H9 (cell line): ENCODE data around the gene EFNA5. TPM values are rescaled to one million over a fixed set of nuclear protein-coding genes. Genes with fewer than 3 reads are reported as not detected.

Experiments used
- DNase-seq: peaks from one replicate; pipeline ENCODE4 v3.0.0-alpha.2; 2017
- H2AFZ ChIP-seq: one replicate; pipeline ENCODE4 v1.6.1; 2013; ENCODE audit warnings: mild to moderate bottlenecking, low read length, control low read depth, moderate library complexity
- H2AK5ac ChIP-seq: 2 replicates; pipeline ENCODE4 v1.6.1; 2013; ENCODE audit warnings: low read length, control low read depth, mixed read lengths; ENCODE audit not compliant: insufficient read length
- H2BK120ac ChIP-seq: one replicate; pipeline ENCODE4 v1.6.1; 2013; ENCODE audit warnings: low read depth, mild to moderate bottlenecking, low read length, control low read depth, inconsistent platforms; ENCODE audit not compliant: poor library complexity, severe bottlenecking
- H2BK12ac ChIP-seq: 2 replicates; pipeline ENCODE4 v1.6.1; 2013; ENCODE audit warnings: low read length, control low read depth, mixed read lengths, low read depth; ENCODE audit not compliant: insufficient read length
- H2BK15ac ChIP-seq: 2 replicates; pipeline ENCODE4 v1.6.1; 2013; ENCODE audit warnings: low read depth, low read length, control low read depth
- H2BK20ac ChIP-seq: one replicate; pipeline ENCODE4 v1.6.1; 2013; ENCODE audit warnings: low read depth, mild to moderate bottlenecking, low read length, control low read depth, inconsistent platforms; ENCODE audit not compliant: poor library complexity, severe bottlenecking
- H2BK5ac ChIP-seq: 2 replicates; pipeline ENCODE4 v1.6.1; 2013; ENCODE audit warnings: low read length, control low read depth, mixed read lengths; ENCODE audit not compliant: insufficient read length
- H3K14ac ChIP-seq: 2 replicates; pipeline ENCODE4 v1.6.1; 2013; ENCODE audit warnings: low read length, control low read depth; ENCODE audit not compliant: insufficient read depth
- H3K18ac ChIP-seq: 2 replicates; pipeline ENCODE4 v1.6.1; 2013; ENCODE audit warnings: low read depth, mild to moderate bottlenecking, mixed read lengths, low read length, control low read depth; ENCODE audit not compliant: insufficient read length
- H3K23ac ChIP-seq: 2 replicates; pipeline ENCODE4 v1.6.1; 2013; ENCODE audit warnings: low read length, control low read depth, mixed read lengths, low read depth; ENCODE audit not compliant: insufficient read length
- H3K23me2 ChIP-seq: 2 replicates; pipeline ENCODE4 v1.6.1; 2013; ENCODE audit warnings: low read depth, mild to moderate bottlenecking, mixed read lengths, low read length, control low read depth; ENCODE audit not compliant: insufficient read length, poor library complexity, severe bottlenecking
- H3K27ac ChIP-seq: 2 replicates; pipeline ENCODE4 v1.5.1; 2013; ENCODE audit warnings: low read length, control low read depth, mixed read lengths, low read depth; ENCODE audit not compliant: insufficient read length
- H3K27me3 ChIP-seq: 2 replicates; pipeline ENCODE4 v1.6.1; 2013; ENCODE audit warnings: low read length, control low read depth, inconsistent platforms; ENCODE audit not compliant: insufficient read depth
- H3K4ac ChIP-seq: 2 replicates; pipeline ENCODE4 v1.6.1; 2013; ENCODE audit warnings: low read depth, mild to moderate bottlenecking, control low read depth, inconsistent platforms, low read length, moderate library complexity
- H3K4me1 ChIP-seq: 2 replicates; pipeline ENCODE4 v1.6.1; 2013; ENCODE audit warnings: low read length, control low read depth, inconsistent platforms; ENCODE audit not compliant: insufficient read depth
- H3K4me2 ChIP-seq: 2 replicates; pipeline ENCODE4 v1.6.1; 2013; ENCODE audit warnings: low read length, control low read depth, mixed read lengths; ENCODE audit not compliant: insufficient read length, insufficient read depth
- H3K56ac ChIP-seq: 2 replicates; pipeline ENCODE4 v1.6.1; 2013; ENCODE audit warnings: low read depth, mild to moderate bottlenecking, mixed read lengths, low read length, control low read depth; ENCODE audit not compliant: insufficient read length
- H3K79me1 ChIP-seq: 2 replicates; pipeline ENCODE4 v1.6.1; 2013; ENCODE audit warnings: low read depth, mild to moderate bottlenecking, moderate library complexity, low read length, control low read depth, inconsistent platforms; ENCODE audit not compliant: insufficient read depth, poor library complexity, severe bottlenecking
- H3K79me2 ChIP-seq: 2 replicates; pipeline ENCODE4 v1.6.1; 2013; ENCODE audit warnings: low read length, control low read depth, inconsistent platforms; ENCODE audit not compliant: insufficient read depth
- H3K9ac ChIP-seq: 2 replicates; pipeline ENCODE4 v1.6.1; 2013; ENCODE audit warnings: low read length, control low read depth, mixed read lengths; ENCODE audit not compliant: insufficient read length; ENCODE audit errors: extremely low read depth
- H3K9me3 ChIP-seq: one replicate; pipeline ENCODE4 v1.6.1; 2013; ENCODE audit warnings: low read depth, low read length, inconsistent platforms; ENCODE audit not compliant: control insufficient read depth
- H3T11ph ChIP-seq: one replicate; pipeline ENCODE4 v1.6.1; 2013; ENCODE audit warnings: mild to moderate bottlenecking, low read length, control low read depth, inconsistent platforms
- H4K20me1 ChIP-seq: one replicate; pipeline ENCODE4 v1.6.1; 2013; ENCODE audit not compliant: control insufficient read depth, insufficient read length, insufficient read depth
- H4K5ac ChIP-seq: 2 replicates; pipeline ENCODE4 v1.6.1; 2013; ENCODE audit warnings: low read depth, mild to moderate bottlenecking, mixed read lengths, low read length, control low read depth; ENCODE audit not compliant: insufficient read length
- H4K8ac ChIP-seq: replicated peaks from 2 replicates; pipeline ENCODE4 v1.6.1; 2013; ENCODE audit warnings: low read length, control low read depth, mixed read lengths, low read depth; ENCODE audit not compliant: insufficient read length
- H4K91ac ChIP-seq: 2 replicates; pipeline ENCODE4 v1.6.1; 2013; ENCODE audit warnings: low read depth, mild to moderate bottlenecking, moderate library complexity, mixed read lengths, low read length, control low read depth; ENCODE audit not compliant: insufficient read length
- H3K27ac Mint-ChIP-seq, 3 experiments: 2 replicates in 2 of 3; 3 replicates in 1 of 3; pipeline ENCODE4 v1.8.0; 2020 to 2021; ENCODE audit warnings: mixed read lengths in 3 of 3, mild to moderate bottlenecking in 1 of 3, moderate library complexity in 1 of 3
- H3K27me3 Mint-ChIP-seq: 2 replicates; pipeline ENCODE4 v1.8.0; 2021; ENCODE audit warnings: low read depth, mild to moderate bottlenecking, moderate library complexity, mixed read lengths
- H3K36me3 Mint-ChIP-seq, 3 experiments: 2 replicates in 2 of 3; 3 replicates in 1 of 3; pipeline ENCODE4 v1.8.0; 2020 to 2021; ENCODE audit warnings: low read depth in 3 of 3, mixed read lengths in 3 of 3; ENCODE audit not compliant: insufficient read depth in 1 of 3
- H3K4me1 Mint-ChIP-seq, 2 experiments: 2 replicates each; pipeline ENCODE4 v1.8.0; 2020; ENCODE audit warnings: mixed read lengths in 2 of 2
- H3K4me3 Mint-ChIP-seq, 2 experiments: 2 replicates in 1 of 2; 3 replicates in 1 of 2; pipeline ENCODE4 v1.8.0; 2020 to 2021; ENCODE audit warnings: mild to moderate bottlenecking in 2 of 2, mixed read lengths in 2 of 2, moderate library complexity in 1 of 2
- H3K9me3 Mint-ChIP-seq, 2 experiments: 2 replicates in 1 of 2; 3 replicates in 1 of 2; pipeline ENCODE4 v1.8.0; 2020; ENCODE audit warnings: mild to moderate bottlenecking in 2 of 2, mixed read lengths in 2 of 2, moderate library complexity in 1 of 2
- CTCF ChIP-seq: fragments of 200-600 bp; sonication (generic); conservative IDR thresholded peaks from 3 replicates; pipeline ENCODE4 v1.8.0; 2021; ENCODE audit warnings: antibody characterized with exemption, mild to moderate bottlenecking
- WGBS: extraction: QIAGEN DNeasy Blood & Tissue Kit; methylation state at CpG from one replicate; pipeline ENCODE4 v1.1.7; 2013; ENCODE audit warnings: missing lambda C conversion rate, low lambda C conversion rate, mixed read lengths; ENCODE audit not compliant: insufficient read length; ENCODE audit errors: extremely low coverage; 5-methylcytosine and 5-hydroxymethylcytosine counted together
- total RNA-seq: library from RNA; stranded (reverse); gene quantifications from 2 replicates; pipeline ENCODE4 v1.2.1, GENCODE V29; 2021

Gene EFNA5
- total RNA-seq, 1 experiment from 2014 or later = 20.4 TPM

GRCh38 chr5:107604990-107605389 lies 65.7 kb downstream of the EFNA5 start:
- H2BK5ac ChIP-seq = no peak overlapping the region
- H4K20me1 ChIP-seq = no peaks in the 10 kb centered on the region
- Mint-ChIP-seq H3K4me3 (no peak overlapping the region), H3K9me3 (no peaks in the 10 kb centered on the region), H3K27me3 (no peaks in the 10 kb centered on the region), H3K27ac (no peak overlapping the region), H3K4me1 (peaks cover 60 to 66% of the 10 kb centered on the region in 2 experiments), H3K36me3 (no peaks in the 10 kb centered on the region)
- H2BK120ac ChIP-seq = no peak overlapping the region
- H3K14ac ChIP-seq = no peak overlapping the region
- no peak overlapping the region for H3K18ac ChIP-seq
- H2BK20ac ChIP-seq = no peak overlapping the region
- H4K8ac ChIP-seq = no peak overlapping the region
- H3T11ph ChIP-seq = no peak overlapping the region
- no peak overlapping the region for H3K4ac ChIP-seq
- no peaks in the 10 kb centered on the region for H3K4me1 ChIP-seq
- H3K4me2 ChIP-seq = no peak overlapping the region
- no peaks in the 10 kb centered on the region; the same call in 1 of the 2 replicates for H3K79me2 ChIP-seq
- TF ChIP-seq CTCF = no peak
- no peak overlapping the region for H3K23ac ChIP-seq
- no peaks in the 10 kb centered on the region for H3K79me1 ChIP-seq
- H3K27me3 ChIP-seq = no peaks in the 10 kb centered on the region
- no peak overlapping the region for H3K9ac ChIP-seq
- no peak overlapping the region for H4K5ac ChIP-seq
- H2BK12ac ChIP-seq = no peak overlapping the region
- H4K91ac ChIP-seq = no peak overlapping the region
- no peak overlapping the region for H3K56ac ChIP-seq
- H2AFZ ChIP-seq = no peak overlapping the region
- no peaks in the 10 kb centered on the region for H3K9me3 ChIP-seq
- no peak for DNase-seq
- H2AK5ac ChIP-seq = no peak overlapping the region
- H3K27ac ChIP-seq = no peak overlapping the region
- H2BK15ac ChIP-seq = no peak overlapping the region
- WGBS = no CpG with 5 or more reads among the region's 3 CpGs
- H3K23me2 ChIP-seq = no peaks in the 10 kb centered on the region
